ENCODE measurements around the gene TMEM30B.

Gene TMEM30B

GRCh38 chr14:61269321-61270083, 11.6 kb downstream of the TMEM30B start:
- Histone ChIP-seq H3K36me3 (ENCODE audit: control insufficient read depth, insufficient read depth, low read length) (no peaks in the 10 kb centered on the region), H3K4me1 (ENCODE audit: control insufficient read depth, insufficient read depth, low read length) (no peaks in the 10 kb centered on the region), H3K4me3 (ENCODE audit: low read length) (no peak overlapping the region; the same call in 1 of the 2 replicates), H3K27ac (ENCODE audit: low read length) (no peak overlapping the region), H3K27me3 (ENCODE audit: control insufficient read depth, insufficient read depth, low read length) (no peaks in the 10 kb centered on the region), H3K9me3 (ENCODE audit: control insufficient read depth, insufficient read depth, low read length) (no peaks in the 10 kb centered on the region)
- no CpG with 5 or more reads among the region's 21 CpGs for WGBS (ENCODE audit: insufficient coverage, insufficient read length)
- no peak for DNase-seq (ENCODE audit: low read depth, low spot score)

GRCh38 chr14:61268812-61269211, 12.3 kb downstream of the TMEM30B start:
- Histone ChIP-seq H3K36me3 (ENCODE audit: control insufficient read depth, insufficient read depth, low read length) (no peaks in the 10 kb centered on the region), H3K27me3 (ENCODE audit: control insufficient read depth, insufficient read depth, low read length) (no peaks in the 10 kb centered on the region), H3K27ac (ENCODE audit: low read length) (no peak overlapping the region), H3K9me3 (ENCODE audit: control insufficient read depth, insufficient read depth, low read length) (no peaks in the 10 kb centered on the region), H3K4me3 (ENCODE audit: low read length) (no peak overlapping the region), H3K4me1 (ENCODE audit: control insufficient read depth, insufficient read depth, low read length) (no peaks in the 10 kb centered on the region)
- no peak for DNase-seq (ENCODE audit: low read depth, low spot score)
- WGBS (ENCODE audit: insufficient coverage, insufficient read length), result no CpG with 5 or more reads among the region's 1 CpG

GRCh38 chr14:61266891-61267740, 14.0 kb downstream of the TMEM30B start:
- Histone ChIP-seq H3K36me3 (ENCODE audit: control insufficient read depth, insufficient read depth, low read length) (no peaks in the 10 kb centered on the region), H3K4me1 (ENCODE audit: control insufficient read depth, insufficient read depth, low read length) (no peaks in the 10 kb centered on the region), H3K9me3 (ENCODE audit: control insufficient read depth, insufficient read depth, low read length) (no peaks in the 10 kb centered on the region), H3K27me3 (ENCODE audit: control insufficient read depth, insufficient read depth, low read length) (no peaks in the 10 kb centered on the region), H3K4me3 (ENCODE audit: low read length) (no peak overlapping the region), H3K27ac (ENCODE audit: low read length) (no peak overlapping the region)
- no CpG with 5 or more reads among the region's 11 CpGs for WGBS (ENCODE audit: insufficient coverage, insufficient read length)
- no peak for DNase-seq (ENCODE audit: low read depth, low spot score)

GRCh38 chr14:61266436-61266835, 14.7 kb downstream of the TMEM30B start:
- no CpG with 5 or more reads among the region's 4 CpGs for WGBS (ENCODE audit: insufficient coverage, insufficient read length)
- Histone ChIP-seq H3K27me3 (ENCODE audit: control insufficient read depth, insufficient read depth, low read length) (no peaks in the 10 kb centered on the region), H3K36me3 (ENCODE audit: control insufficient read depth, insufficient read depth, low read length) (no peaks in the 10 kb centered on the region), H3K27ac (ENCODE audit: low read length) (no peak overlapping the region), H3K9me3 (ENCODE audit: control insufficient read depth, insufficient read depth, low read length) (no peaks in the 10 kb centered on the region), H3K4me3 (ENCODE audit: low read length) (no peak overlapping the region), H3K4me1 (ENCODE audit: control insufficient read depth, insufficient read depth, low read length) (no peaks in the 10 kb centered on the region)
- DNase-seq (ENCODE audit: low read depth, low spot score), result no peak

GRCh38 chr14:61264651-61265050, 16.5 kb downstream of the TMEM30B start:
- Histone ChIP-seq H3K36me3 (ENCODE audit: control insufficient read depth, insufficient read depth, low read length) (no peaks in the 10 kb centered on the region), H3K27me3 (ENCODE audit: control insufficient read depth, insufficient read depth, low read length) (no peaks in the 10 kb centered on the region), H3K4me3 (ENCODE audit: low read length) (no peak overlapping the region), H3K4me1 (ENCODE audit: control insufficient read depth, insufficient read depth, low read length) (no peaks in the 10 kb centered on the region), H3K9me3 (ENCODE audit: control insufficient read depth, insufficient read depth, low read length) (no peaks in the 10 kb centered on the region), H3K27ac (ENCODE audit: low read length) (no peak overlapping the region)
- 100% methylated on average over 1 of the region's 4 CpGs for WGBS (ENCODE audit: insufficient coverage, insufficient read length)
- no peak for DNase-seq (ENCODE audit: low read depth, low spot score)

GRCh38 chr14:61264010-61264571, 17.0 kb downstream of the TMEM30B start:
- Histone ChIP-seq H3K4me3 (ENCODE audit: low read length) (no peak overlapping the region), H3K27ac (ENCODE audit: low read length) (no peak overlapping the region), H3K9me3 (ENCODE audit: control insufficient read depth, insufficient read depth, low read length) (no peaks in the 10 kb centered on the region), H3K36me3 (ENCODE audit: control insufficient read depth, insufficient read depth, low read length) (no peaks in the 10 kb centered on the region), H3K4me1 (ENCODE audit: control insufficient read depth, insufficient read depth, low read length) (no peaks in the 10 kb centered on the region), H3K27me3 (ENCODE audit: control insufficient read depth, insufficient read depth, low read length) (no peaks in the 10 kb centered on the region)
- no CpG with 5 or more reads among the region's 4 CpGs for WGBS (ENCODE audit: insufficient coverage, insufficient read length)
- DNase-seq (ENCODE audit: low read depth, low spot score), result no peak

- DNase-seq (ENCODE audit: low read depth, low spot score), result no peak
- Histone ChIP-seq H3K36me3 (ENCODE audit: control insufficient read depth, insufficient read depth, low read length) (no peaks in the 10 kb centered on the region), H3K4me3 (ENCODE audit: low read length) (no peak overlapping the region), H3K27me3 (ENCODE audit: control insufficient read depth, insufficient read depth, low read length) (no peaks in the 10 kb centered on the region), H3K9me3 (ENCODE audit: control insufficient read depth, insufficient read depth, low read length) (no peaks in the 10 kb centered on the region), H3K27ac (ENCODE audit: low read length) (no peak overlapping the region), H3K4me1 (ENCODE audit: control insufficient read depth, insufficient read depth, low read length) (no peaks in the 10 kb centered on the region)
- WGBS (ENCODE audit: insufficient coverage, insufficient read length), result no CpG with 5 or more reads among the region's 4 CpGs
These were observed 19.1 kb downstream of the TMEM30B start for GRCh38 chr14:61262082-61262481.

GRCh38 chr14:61260939-61261776, 20.0 kb downstream of the TMEM30B start:
- no peaks in the 10 kb centered on the region for H3K4me1 ChIP-seq (ENCODE audit: control insufficient read depth, insufficient read depth, low read length)
- WGBS (ENCODE audit: insufficient coverage, insufficient read length), result no CpG with 5 or more reads among the region's 8 CpGs
- H3K27ac ChIP-seq (ENCODE audit: low read length), result no peak overlapping the region
- no peak for DNase-seq (ENCODE audit: low read depth, low spot score)
- no peak overlapping the region for H3K4me3 ChIP-seq (ENCODE audit: low read length)
- H3K27me3 ChIP-seq (ENCODE audit: control insufficient read depth, insufficient read depth, low read length), result no peaks in the 10 kb centered on the region; the same call in 1 of the 2 replicates
- H3K9me3 ChIP-seq (ENCODE audit: control insufficient read depth, insufficient read depth, low read length), result no peaks in the 10 kb centered on the region
- H3K36me3 ChIP-seq (ENCODE audit: control insufficient read depth, insufficient read depth, low read length), result no peaks in the 10 kb centered on the region

GRCh38 chr14:61258985-61259384, 22.2 kb downstream of the TMEM30B start:
- H3K27ac ChIP-seq (ENCODE audit: low read length), result no peak overlapping the region

More at GRCh38 chr14:61258985-61259384, 22.2 kb downstream of the TMEM30B start:
- no peaks in the 10 kb centered on the region; the same call in 1 of the 2 replicates for H3K27me3 ChIP-seq (ENCODE audit: control insufficient read depth, insufficient read depth, low read length)
- no CpG with 5 or more reads among the region's 4 CpGs for WGBS (ENCODE audit: insufficient coverage, insufficient read length)
- no peaks in the 10 kb centered on the region for H3K9me3 ChIP-seq (ENCODE audit: control insufficient read depth, insufficient read depth, low read length)
- H3K36me3 ChIP-seq (ENCODE audit: control insufficient read depth, insufficient read depth, low read length), result no peaks in the 10 kb centered on the region
- no peak for DNase-seq (ENCODE audit: low read depth, low spot score)
- no peak overlapping the region for H3K4me3 ChIP-seq (ENCODE audit: low read length)
- no peaks in the 10 kb centered on the region for H3K4me1 ChIP-seq (ENCODE audit: control insufficient read depth, insufficient read depth, low read length)
